IPS-18c (cell line): ENCODE results near the gene ZNF658.
"Not testable (repeated sequence)": the region's sequence is repeated elsewhere in the genome, so short reads cannot be mapped to it uniquely, and the experiment has no call there.

Experiments
- H3K4me3 ChIP-seq: 2 replicates; pipeline ENCODE4 v1.7.0; 2013; ENCODE audit warnings: low read depth, mild to moderate bottlenecking, low read length, moderate library complexity; ENCODE audit not compliant: insufficient read depth
- H3K9me3 ChIP-seq: one replicate; pipeline ENCODE4 v1.6.1; 2013; ENCODE audit warnings: mild to moderate bottlenecking, low read length, moderate library complexity; ENCODE audit not compliant: control insufficient read depth, insufficient read depth

Gene ZNF658

DNA sequence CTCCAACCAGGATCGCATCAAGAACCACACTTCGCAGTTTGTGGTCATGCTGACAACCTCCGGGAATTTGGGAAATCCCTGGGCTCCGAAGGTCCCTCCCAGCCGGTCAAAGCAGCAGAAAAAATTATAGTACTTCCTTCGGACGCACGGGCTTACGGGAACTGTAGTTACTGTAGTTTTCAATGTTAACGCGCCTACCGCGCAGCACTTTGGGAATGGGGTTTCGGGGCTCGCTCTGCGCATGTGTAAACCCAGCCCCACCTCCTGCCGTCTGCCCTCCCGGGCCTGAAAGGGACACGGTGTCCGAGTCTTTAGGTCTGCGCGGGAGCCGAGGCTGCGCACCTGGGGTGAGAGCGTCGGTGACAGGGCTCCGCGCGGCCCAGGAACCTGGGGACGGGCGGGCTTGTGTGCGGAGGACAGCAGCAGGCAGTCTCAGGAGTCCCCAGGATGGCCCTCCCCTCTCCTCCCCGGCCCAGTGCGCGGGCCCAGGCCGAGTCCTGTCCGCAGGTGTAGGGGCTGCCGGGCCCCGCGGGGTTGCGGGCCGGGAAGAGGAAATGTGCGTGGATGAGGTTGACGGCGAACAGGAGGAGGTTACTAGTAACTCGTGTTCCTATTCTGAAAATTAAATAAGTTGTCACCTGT lies at the start of gene ZNF658:
Gene ZNF658 (plus strand): TSS at position 236 of the 642 bp plus-strand sequence. CDS start 2,837 bp downstream, outside the sequence.
- H3K9me3 ChIP-seq = not testable (repeated sequence)
- H3K4me3 ChIP-seq = peak within 1 kb of the TSS; percentile 38

- not testable (repeated sequence) for H3K4me3 ChIP-seq, H3K9me3 ChIP-seq
These were observed 38.8 kb upstream of the ZNF658 start for GRCh38 chr9:66861732-66862131.

GRCh38 chr9:66868660-66869059 lies 31.9 kb upstream of the ZNF658 start:
- H3K9me3 ChIP-seq, H3K4me3 ChIP-seq: not testable (repeated sequence)

DNA sequence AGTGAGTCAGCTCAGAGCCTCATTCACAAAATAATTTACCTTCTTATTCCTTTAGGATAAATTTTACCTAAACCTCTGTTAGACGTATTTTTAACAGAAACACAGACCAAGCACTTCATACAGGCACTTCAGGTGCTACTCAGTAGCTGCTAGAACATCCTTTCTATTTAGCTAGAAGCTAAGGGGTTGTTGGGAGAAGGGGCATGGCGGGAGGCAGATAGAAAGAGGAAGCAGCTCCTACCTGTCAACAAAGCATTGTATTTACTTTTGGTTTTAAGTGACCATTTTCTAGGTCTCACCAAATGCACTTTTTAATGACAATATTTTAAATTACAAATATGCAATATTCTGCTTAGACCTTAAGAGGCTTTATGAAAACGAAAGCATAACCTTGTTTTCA lies 19.9 kb upstream of the ZNF658 start:
- H3K4me3 ChIP-seq, H3K9me3 ChIP-seq: not testable (repeated sequence)

- H3K4me3 ChIP-seq, H3K9me3 ChIP-seq: not testable (repeated sequence)
These were observed 18.7 kb upstream of the ZNF658 start for GRCh38 chr9:66881847-66882246.

DNA sequence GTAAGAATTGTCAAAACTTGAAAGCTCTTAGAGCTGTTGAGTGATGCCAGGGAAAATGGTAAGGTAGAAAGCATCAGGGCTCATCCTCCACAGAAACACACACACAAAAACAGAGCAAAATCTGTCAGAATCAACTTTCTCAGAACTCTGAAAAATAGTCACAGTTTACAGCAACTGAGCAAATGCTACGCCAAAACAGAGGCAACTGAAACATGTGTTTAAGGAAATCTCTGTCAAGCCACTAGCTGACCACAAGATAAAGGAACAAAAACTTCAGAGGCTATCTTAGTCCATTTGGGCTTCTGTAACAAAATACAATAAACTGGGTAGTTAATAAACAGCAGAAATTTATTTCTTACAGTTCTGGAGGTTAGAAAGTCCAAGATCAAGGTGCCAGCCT lies 10.2 kb upstream of the ZNF658 start:
- not testable (repeated sequence) for H3K4me3 ChIP-seq, H3K9me3 ChIP-seq

DNA sequence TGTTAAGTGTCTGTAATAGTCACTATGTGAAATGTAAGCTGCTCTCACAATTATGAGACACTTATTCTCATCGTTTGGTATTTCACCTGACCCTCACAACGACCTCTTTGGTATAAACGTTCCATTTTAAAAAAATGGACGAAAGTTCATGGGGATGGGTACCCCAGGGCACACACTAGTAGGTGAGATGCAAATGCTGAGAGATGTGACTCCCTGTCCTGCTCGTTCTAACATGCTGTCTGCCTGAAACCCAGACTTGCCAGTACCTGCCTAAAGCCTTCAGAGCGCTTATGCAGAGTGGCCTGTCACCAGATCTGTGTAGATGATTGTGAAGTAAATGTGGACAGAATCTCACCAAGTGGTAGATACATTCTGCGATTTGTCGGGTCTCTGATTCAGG lies 616 bp downstream of the ZNF658 start:
- not testable (repeated sequence) for H3K9me3 ChIP-seq
- peak overlapping the region; percentile 38; the same call in 1 of the 2 replicates for H3K4me3 ChIP-seq

DNA sequence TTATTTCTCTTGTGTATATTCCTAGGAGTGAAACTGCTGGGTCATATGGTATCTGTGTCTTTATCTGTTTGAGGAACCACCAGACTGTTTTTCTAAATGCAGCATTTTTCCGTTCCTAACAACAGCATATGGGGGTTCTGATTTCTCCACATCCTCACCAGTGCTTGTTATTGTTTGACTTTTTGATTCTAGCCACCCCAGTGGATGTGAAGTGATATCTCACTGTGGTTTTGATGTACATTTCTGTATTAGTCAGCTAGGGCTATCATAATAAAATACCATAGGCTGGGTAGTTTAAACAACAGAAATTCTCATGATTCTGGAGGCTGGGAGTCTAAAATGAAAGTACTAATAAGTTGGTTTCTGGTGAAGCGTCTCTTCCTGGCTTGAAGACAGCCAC lies 9.0 kb downstream of the ZNF658 start:
- not testable (repeated sequence) for H3K4me3 ChIP-seq, H3K9me3 ChIP-seq

GRCh38 chr9:66920072-66920471 lies 19.5 kb downstream of the ZNF658 start:
- not testable (repeated sequence) for H3K4me3 ChIP-seq, H3K9me3 ChIP-seq

DNA sequence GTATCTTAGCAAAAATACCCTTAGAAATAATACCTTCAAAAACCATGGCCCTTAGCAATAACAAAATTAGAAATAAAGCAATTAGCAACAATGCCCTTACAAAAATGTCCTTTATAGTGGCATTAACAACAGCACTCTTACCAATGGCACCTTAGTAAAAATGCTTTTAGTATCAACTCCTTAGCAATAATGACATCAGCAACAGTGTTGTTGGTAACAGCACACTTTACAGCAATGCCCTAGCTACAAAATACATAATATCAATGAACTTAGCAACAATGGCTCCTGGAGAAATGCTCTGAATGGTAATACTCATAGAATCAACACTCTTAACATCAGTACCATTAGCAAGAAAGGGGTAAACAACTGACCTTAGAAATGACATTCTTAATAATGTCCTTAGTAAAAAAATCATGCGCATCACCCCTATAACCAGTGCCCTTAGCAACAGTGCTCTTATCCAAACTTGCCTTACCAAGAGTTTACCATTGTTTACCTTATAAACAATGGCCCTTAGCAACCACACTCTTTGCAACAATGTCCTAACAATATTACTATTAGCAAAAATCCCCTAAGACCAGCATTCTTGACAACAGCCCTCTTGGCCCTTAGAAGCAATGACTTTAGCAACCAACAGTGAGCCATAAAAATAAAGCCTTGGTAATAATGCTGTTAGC lies 35.8 kb downstream of the ZNF658 start:
- H3K9me3 ChIP-seq, H3K4me3 ChIP-seq: not testable (repeated sequence)

- not testable (repeated sequence) for H3K9me3 ChIP-seq, H3K4me3 ChIP-seq
These were observed 37.1 kb downstream of the ZNF658 start for GRCh38 chr9:66937662-66938061.

DNA sequence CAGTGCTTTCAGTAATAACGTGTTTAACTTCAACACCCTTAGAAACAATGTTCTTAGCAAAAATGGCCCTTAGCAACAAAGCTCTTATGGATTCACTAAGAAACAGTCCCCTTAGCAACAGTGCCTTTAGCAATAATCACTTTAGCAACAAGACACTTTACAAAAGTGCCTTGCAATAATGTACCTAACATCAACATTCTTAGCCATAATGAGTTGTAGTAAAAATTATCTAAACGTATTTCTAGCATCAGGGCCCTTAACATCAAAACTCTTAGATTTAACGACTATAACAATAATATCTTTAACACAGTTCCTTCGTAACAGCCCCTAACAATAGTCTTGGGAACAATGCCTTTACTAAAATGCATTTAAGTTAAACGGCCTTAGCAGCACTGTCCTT lies 37.8 kb downstream of the ZNF658 start:
- H3K4me3 ChIP-seq, H3K9me3 ChIP-seq: not testable (repeated sequence)

- H3K4me3 ChIP-seq, H3K9me3 ChIP-seq: not testable (repeated sequence)
These were observed 39.6 kb downstream of the ZNF658 start for GRCh38 chr9:66939878-66940830.

DNA sequence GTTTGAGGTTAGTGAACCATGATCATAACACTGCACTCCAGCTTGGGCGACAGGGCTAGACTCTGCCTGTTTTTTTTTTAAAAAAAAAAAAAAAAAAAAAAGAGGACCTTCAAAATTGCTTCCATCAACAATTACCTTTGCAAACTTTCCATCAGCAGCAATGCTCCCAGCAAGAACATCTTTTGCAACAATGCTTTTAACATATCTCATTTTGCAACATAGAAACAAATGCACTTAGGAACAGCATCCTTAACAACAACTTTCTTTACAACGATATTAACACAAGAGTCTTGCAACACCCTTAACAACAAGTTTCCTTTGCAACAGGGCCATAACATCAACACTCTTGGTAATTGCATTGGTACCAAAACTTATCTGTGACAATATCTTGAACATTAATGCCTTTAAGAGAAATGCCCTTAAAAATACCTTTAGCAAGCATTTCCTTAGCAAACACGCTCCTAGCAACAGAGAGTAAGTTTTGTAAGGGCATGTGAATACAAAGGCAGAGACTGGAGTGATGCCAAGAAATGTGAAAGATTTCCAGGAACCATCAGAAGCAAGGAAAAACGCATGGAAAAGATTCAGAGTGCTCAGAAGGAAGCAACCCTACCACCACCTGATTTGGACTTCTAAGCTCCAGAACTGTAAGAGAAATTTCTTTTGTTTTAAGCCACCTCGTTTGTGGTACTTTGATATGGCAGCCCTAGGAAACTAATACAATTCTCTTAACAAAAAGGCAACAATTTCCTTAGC lies 42.1 kb downstream of the ZNF658 start:
- H3K9me3 ChIP-seq = not testable (repeated sequence)

DNA sequence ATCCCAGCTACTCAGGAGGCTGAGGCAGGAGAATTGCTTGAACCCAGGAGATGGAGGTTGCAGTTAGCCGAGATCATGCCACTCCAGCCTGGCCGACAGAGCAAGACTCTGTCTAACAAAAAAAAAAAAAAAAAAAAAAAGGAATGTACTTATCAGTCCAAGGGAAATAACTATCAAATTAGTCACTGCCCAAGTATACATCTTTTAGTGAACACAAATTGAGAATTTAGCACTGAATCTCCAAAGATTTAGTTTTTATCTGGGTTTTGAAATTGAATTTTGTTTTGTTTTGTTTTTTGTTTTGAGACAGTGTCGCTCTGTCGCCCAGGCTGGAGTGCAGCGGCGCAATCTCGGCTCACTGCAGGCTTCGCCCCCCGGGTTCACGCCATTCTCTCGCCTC lies 52.1 kb downstream of the ZNF658 start:
- H3K9me3 ChIP-seq, H3K4me3 ChIP-seq: not testable (repeated sequence)

More for the DNA sequence above, 42.1 kb downstream of the ZNF658 start:
- not testable (repeated sequence) for H3K4me3 ChIP-seq
